Urothelium cell line (cell line): ENCODE results near the gene LGALS9B.
"Not testable (repeated sequence)": the region's sequence is repeated elsewhere in the genome, so short reads cannot be mapped to it uniquely, and the experiment has no call there.

Experiments
- DNase-seq: peaks from one replicate; pipeline ENCODE4 v3.0.0; 2011; ENCODE audit warnings: low spot score, mixed read lengths
- FAIRE-seq: peaks from 2 replicates; lab custom pipeline; 2011; peaks lifted over from hg19 to GRCh38; lab: Jason Lieb, UNC

LGALS9B gene

GRCh38 chr17:20418838-20419237, 48.5 kb downstream of the LGALS9B start:
- not testable (repeated sequence) for FAIRE-seq, DNase-seq

GRCh38 chr17:20417492-20418080, 49.8 kb downstream of the LGALS9B start:
- not testable (repeated sequence) for FAIRE-seq, DNase-seq

DNA sequence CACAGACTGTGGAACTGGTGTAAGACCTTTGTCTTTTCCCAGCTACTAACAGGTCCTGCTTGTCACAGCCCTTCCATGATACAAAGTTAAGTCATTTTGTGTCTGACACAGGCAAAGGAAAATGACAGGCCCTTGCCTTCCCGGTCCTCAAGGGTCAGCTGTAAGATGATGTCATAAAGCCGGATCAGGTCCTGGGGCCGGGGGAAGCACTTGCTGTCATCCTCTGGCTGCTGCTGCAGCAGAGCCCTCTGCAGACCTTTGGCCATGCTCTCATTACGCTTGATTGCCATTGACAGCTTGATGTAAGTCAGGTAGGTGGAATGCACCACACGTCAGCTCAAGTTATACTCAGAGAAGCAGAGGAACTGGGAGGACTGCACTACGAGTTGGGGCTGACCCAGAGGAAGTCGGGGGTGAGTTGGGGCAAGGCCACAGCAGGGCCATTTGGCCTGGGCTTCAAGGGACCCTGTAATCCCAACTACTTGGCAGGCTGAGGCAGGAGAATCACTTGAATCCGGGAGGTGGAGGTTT, 50.9 kb downstream of the LGALS9B start:
- FAIRE-seq, result not testable (repeated sequence)

GRCh38 chr17:20415479-20415878, 51.9 kb downstream of the LGALS9B start:
- not testable (repeated sequence) for FAIRE-seq, DNase-seq

More for the DNA sequence above, 50.9 kb downstream of the LGALS9B start:
- DNase-seq, result not testable (repeated sequence)

GRCh38 chr17:20401306-20402022, 65.9 kb downstream of the LGALS9B start:
- not testable (repeated sequence) for FAIRE-seq, DNase-seq

GRCh38 chr17:20400559-20401305, 66.6 kb downstream of the LGALS9B start:
- not testable (repeated sequence) for FAIRE-seq, DNase-seq
